ENCODE measurements around the gene ERAL1.

ERAL1 gene

DNA sequence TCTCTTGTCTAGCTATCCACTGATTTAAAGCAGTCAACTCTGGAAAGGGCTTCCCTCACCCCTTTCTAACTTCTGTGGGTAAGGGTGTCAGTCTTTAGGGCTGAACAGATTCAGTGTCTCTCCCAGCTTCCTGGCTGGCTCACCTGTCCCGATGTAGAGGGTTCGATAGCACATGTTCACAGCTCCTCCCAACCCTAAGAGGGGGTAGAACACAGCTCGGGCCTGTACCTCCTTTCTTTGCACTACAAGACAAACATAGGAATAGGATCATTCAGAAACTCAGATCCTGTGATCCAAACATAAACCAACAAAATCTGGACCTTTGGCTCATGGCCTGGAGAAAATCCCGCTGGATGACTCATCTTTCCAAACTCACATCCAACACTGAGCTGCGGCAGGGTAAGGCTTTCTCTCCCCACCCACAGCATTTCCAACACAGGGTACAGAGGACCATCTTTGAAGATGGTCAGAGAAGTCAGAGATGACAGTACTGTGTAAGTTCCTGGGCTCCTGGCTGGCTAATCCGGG, 53.9 kb downstream of the ERAL1 start:
- no peak for TF ChIP-seq CTCF (IDR thresholded peaks at IDR 0.05; ENCODE audit: low read depth, low read length)
- Histone ChIP-seq H3K4me3 (ENCODE audit: low read depth, low read length) (no peak overlapping the region), H3K4me1 (no peaks in the 10 kb centered on the region), H3K9me3 (no peaks in the 10 kb centered on the region), H3K27me3 (no peaks in the 10 kb centered on the region), H3K36me3 (peaks cover 55% of the 10 kb centered on the region)
- no peak for DNase-seq

- H3K9me3 ChIP-seq, result no peaks in the 10 kb centered on the region
- H3K36me3 ChIP-seq, result peaks cover 69% of the 10 kb centered on the region
- no peak overlapping the region for H3K4me3 ChIP-seq (ENCODE audit: low read depth, low read length)
- TF ChIP-seq CTCF (IDR thresholded peaks at IDR 0.05; ENCODE audit: low read depth, low read length), result no peak
- no peaks in the 10 kb centered on the region for H3K4me1 ChIP-seq
- no peaks in the 10 kb centered on the region for H3K27me3 ChIP-seq
- DNase-seq, result no peak
These were observed 55.7 kb downstream of the ERAL1 start for GRCh38 chr17:28910534-28910933.

Data from BE2C (cell line).